HL-60 (cell line): ENCODE results near the gene ESRRG.

Experiments
- DNase-seq, 2 experiments: peaks; one replicate each; pipeline ENCODE4 v3.0.0-alpha.2; 2010 to 2020; ENCODE audit warnings: low read depth in 1 of 2, low spot score in 1 of 2
- H3K27ac ChIP-seq: fragments of 250-450 bp; sonication (Bioruptor Pico); replicated peaks from 2 replicates; pipeline ENCODE4 v1.5.1; 2020; ENCODE audit warnings: mild to moderate bottlenecking, moderate library complexity
- H3K27me3 ChIP-seq: fragments of 250-450 bp; sonication (Bioruptor Pico); 2 replicates; pipeline ENCODE4 v1.5.1; 2021; ENCODE audit warnings: mild to moderate bottlenecking, moderate library complexity; ENCODE audit not compliant: insufficient read depth, poor library complexity, severe bottlenecking
- H3K4me3 ChIP-seq: replicated peaks from 2 replicates; pipeline ENCODE4 v1.5.1; 2011; ENCODE audit warnings: mild to moderate bottlenecking, control low read depth, low read length; ENCODE audit not compliant: insufficient read depth
- GABPA ChIP-seq: IDR thresholded peaks from 2 replicates; pipeline ENCODE4 v1.6.1; 2012; ENCODE audit warnings: low read depth
- POLR2AphosphoS5 ChIP-seq: IDR thresholded peaks from 2 replicates; pipeline ENCODE4 v1.6.1; 2012; ENCODE audit warnings: low read depth
- SPI1 ChIP-seq: IDR thresholded peaks from 2 replicates; pipeline ENCODE4 v1.6.1; 2012; ENCODE audit warnings: low read depth, mild to moderate bottlenecking, borderline replicate concordance
- TF ChIP-seq, protein P1 (sequence below): IDR thresholded peaks from one replicate; pipeline ENCODE4 v1.5.1; 2011; ENCODE audit warnings: low read length, control low read depth, inconsistent platforms; ENCODE audit not compliant: insufficient read depth
- TF ChIP-seq, protein P2 (sequence below): IDR thresholded peaks from 2 replicates; pipeline ENCODE4 v1.6.1; 2012; ENCODE audit warnings: low read depth; ENCODE audit not compliant: insufficient replicate concordance

The ESRRG gene

DNA sequence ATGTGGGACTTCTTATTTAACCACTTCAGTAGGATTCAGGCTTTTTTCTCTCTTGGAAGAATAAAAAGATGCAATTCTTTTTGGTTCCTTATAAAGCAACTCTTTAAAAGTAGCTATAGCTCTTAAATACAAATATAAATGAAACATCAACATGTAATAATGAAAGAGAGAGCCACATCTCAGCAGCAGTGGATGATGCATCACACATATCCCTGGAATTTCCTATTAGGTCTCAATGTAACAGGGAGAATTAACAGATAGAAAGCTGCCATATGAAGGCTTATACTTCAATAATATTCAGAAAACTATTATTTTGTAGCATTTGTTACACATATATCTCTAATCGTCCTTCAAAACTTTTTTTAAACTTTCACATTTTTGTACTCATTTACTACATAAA, 181.0 kb downstream of the ESRRG start:
- Histone ChIP-seq H3K4me3 (no peak overlapping the region), H3K27ac (no peak overlapping the region), H3K27me3 (no peaks in the 10 kb centered on the region)
- no peak for DNase-seq
- no peak for TF ChIP-seq GABPA

DNA sequence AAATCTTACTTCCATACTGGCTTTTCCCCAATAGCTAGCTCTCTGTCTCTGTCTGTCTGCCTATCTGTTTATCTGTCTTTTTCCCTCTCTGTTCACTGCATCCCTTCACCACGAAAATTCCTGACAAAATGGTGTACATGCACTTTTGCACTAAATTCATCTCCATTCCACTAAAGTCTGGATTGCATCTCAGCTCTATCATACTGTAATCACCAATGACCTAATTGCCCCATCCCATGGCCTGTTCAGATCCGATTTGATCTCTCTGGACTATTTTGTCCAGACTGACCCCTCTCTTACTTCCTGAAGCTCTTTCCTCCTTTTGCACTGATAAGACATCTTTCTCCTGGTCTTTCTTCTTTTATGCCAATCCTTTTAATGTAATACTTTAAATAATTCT, 187.5 kb downstream of the ESRRG start:
- H3K4me3 ChIP-seq, result no peak overlapping the region
- TF ChIP-seq, protein P1, sequence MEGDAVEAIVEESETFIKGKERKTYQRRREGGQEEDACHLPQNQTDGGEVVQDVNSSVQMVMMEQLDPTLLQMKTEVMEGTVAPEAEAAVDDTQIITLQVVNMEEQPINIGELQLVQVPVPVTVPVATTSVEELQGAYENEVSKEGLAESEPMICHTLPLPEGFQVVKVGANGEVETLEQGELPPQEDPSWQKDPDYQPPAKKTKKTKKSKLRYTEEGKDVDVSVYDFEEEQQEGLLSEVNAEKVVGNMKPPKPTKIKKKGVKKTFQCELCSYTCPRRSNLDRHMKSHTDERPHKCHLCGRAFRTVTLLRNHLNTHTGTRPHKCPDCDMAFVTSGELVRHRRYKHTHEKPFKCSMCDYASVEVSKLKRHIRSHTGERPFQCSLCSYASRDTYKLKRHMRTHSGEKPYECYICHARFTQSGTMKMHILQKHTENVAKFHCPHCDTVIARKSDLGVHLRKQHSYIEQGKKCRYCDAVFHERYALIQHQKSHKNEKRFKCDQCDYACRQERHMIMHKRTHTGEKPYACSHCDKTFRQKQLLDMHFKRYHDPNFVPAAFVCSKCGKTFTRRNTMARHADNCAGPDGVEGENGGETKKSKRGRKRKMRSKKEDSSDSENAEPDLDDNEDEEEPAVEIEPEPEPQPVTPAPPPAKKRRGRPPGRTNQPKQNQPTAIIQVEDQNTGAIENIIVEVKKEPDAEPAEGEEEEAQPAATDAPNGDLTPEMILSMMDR, result no peak
- TF ChIP-seq POLR2AphosphoS5 (no peak), GABPA (no peak), SPI1 (no peak)
- TF ChIP-seq, protein P2, sequence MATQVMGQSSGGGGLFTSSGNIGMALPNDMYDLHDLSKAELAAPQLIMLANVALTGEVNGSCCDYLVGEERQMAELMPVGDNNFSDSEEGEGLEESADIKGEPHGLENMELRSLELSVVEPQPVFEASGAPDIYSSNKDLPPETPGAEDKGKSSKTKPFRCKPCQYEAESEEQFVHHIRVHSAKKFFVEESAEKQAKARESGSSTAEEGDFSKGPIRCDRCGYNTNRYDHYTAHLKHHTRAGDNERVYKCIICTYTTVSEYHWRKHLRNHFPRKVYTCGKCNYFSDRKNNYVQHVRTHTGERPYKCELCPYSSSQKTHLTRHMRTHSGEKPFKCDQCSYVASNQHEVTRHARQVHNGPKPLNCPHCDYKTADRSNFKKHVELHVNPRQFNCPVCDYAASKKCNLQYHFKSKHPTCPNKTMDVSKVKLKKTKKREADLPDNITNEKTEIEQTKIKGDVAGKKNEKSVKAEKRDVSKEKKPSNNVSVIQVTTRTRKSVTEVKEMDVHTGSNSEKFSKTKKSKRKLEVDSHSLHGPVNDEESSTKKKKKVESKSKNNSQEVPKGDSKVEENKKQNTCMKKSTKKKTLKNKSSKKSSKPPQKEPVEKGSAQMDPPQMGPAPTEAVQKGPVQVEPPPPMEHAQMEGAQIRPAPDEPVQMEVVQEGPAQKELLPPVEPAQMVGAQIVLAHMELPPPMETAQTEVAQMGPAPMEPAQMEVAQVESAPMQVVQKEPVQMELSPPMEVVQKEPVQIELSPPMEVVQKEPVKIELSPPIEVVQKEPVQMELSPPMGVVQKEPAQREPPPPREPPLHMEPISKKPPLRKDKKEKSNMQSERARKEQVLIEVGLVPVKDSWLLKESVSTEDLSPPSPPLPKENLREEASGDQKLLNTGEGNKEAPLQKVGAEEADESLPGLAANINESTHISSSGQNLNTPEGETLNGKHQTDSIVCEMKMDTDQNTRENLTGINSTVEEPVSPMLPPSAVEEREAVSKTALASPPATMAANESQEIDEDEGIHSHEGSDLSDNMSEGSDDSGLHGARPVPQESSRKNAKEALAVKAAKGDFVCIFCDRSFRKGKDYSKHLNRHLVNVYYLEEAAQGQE, result no peak
- no peaks in the 10 kb centered on the region for H3K27me3 ChIP-seq
- no peak for DNase-seq
- no peak overlapping the region for H3K27ac ChIP-seq

DNA sequence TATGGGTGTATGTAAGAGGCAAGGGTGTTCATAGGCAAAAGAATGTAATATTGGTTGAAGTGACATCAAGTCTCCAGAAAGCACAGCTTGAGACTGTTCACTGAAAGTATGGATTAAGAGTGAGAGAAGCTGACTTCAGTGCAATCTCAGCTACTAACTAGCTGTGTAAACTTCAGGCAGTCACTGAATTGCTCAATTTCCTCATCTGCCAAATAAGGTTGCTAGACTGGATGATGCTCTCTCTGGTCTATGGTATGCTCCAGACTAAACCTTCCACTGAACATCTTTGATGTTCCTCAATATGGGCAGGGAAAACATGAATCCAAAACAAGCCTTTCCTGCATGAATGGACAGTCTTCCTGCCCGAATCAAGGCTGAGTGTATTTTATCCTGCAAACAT, 188.2 kb downstream of the ESRRG start:
- TF ChIP-seq POLR2AphosphoS5 (no peak), SPI1 (no peak), GABPA (no peak)
- TF ChIP-seq, protein P2, result no peak
- TF ChIP-seq, protein P1, result no peak
- DNase-seq, result no peak

DNA sequence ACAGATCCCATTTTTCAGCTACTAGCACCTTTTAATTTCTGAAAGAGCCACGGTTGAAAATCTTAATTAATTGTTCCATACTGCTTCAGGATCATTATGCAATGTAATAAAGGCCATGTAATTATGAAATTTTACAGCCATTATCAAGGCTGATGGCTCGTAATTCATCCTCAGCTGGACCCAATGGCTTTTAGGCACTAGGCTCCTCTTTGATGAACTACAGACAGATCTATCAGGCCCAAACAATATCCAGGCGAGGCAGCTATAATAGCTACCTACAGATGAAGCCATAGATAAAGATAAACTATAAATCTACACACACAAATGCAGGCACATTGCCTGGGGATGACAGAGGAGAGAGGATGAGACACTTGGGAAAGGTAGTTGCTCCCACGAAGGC, 189.5 kb downstream of the ESRRG start:
- DNase-seq, result no peak
- Histone ChIP-seq H3K27ac (no peak overlapping the region), H3K4me3 (no peak overlapping the region), H3K27me3 (no peaks in the 10 kb centered on the region)
- no peak for TF ChIP-seq POLR2AphosphoS5
- TF ChIP-seq SPI1, result no peak
- TF ChIP-seq, protein P2, result no peak
- TF ChIP-seq, protein P1, result no peak
- TF ChIP-seq GABPA, result no peak

More for the DNA sequence above, 188.2 kb downstream of the ESRRG start:
- Histone ChIP-seq H3K27me3 (no peaks in the 10 kb centered on the region), H3K4me3 (no peak overlapping the region), H3K27ac (no peak overlapping the region)
